Fibroblast of pulmonary artery (primary cell): ENCODE results near the gene PRMT5.
A peak's percentile ranks its signal among the peaks of the same experiment; 100 is the strongest.

Experiments
- DNase-seq: peaks from one replicate; pipeline ENCODE4 v3.0.0-alpha.2; 2010; ENCODE audit warnings: low read depth
- H3K4me3 ChIP-seq: replicated peaks from 2 replicates; pipeline ENCODE4 v1.5.1; 2011; ENCODE audit warnings: low read depth, mild to moderate bottlenecking, control low read depth, low read length, moderate library complexity
- CTCF ChIP-seq: IDR thresholded peaks from 2 replicates; pipeline ENCODE4 v1.5.1; 2011; ENCODE audit warnings: mild to moderate bottlenecking, control low read depth, low read length, inconsistent platforms; ENCODE audit errors: missing control alignments

PRMT5 gene

GRCh38 chr14:22875748-22876319 lies 53.3 kb downstream of the PRMT5 start:
- no peak for DNase-seq
- H3K4me3 ChIP-seq = no peak overlapping the region
- TF ChIP-seq CTCF = no peak

DNA sequence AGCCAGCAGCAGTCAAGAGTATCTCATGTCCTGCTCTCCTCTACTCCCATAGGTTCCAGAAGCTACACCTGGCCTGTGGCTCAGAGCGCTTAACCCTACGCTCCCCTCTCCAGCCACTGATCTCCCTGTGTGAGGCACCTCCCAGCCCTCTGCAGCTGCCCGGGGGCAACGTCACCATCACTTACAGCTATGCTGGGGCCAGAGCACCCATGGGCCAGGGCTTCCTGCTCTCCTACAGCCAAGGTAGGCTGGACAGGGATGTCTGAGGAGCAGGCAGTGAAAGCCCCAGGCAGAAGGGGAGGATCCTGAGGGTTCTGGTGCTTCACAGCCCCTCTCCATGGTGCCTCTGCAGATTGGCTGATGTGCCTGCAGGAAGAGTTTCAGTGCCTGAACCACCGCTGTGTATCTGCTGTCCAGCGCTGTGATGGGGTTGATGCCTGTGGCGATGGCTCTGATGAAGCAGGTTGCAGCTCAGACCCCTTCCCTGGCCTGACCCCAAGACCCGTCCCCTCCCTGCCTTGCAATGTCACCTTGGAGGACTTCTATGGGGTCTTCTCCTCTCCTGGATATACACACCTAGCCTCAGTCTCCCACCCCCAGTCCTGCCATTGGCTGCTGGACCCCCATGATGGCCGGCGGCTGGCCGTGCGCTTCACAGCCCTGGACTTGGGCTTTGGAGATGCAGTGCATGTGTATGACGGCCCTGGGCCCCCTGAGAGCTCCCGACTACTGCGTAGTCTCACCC lies 54.0 kb downstream of the PRMT5 start:
- H3K4me3 ChIP-seq = no peak overlapping the region
- no peak for TF ChIP-seq CTCF
- DNase-seq = no peak

DNA sequence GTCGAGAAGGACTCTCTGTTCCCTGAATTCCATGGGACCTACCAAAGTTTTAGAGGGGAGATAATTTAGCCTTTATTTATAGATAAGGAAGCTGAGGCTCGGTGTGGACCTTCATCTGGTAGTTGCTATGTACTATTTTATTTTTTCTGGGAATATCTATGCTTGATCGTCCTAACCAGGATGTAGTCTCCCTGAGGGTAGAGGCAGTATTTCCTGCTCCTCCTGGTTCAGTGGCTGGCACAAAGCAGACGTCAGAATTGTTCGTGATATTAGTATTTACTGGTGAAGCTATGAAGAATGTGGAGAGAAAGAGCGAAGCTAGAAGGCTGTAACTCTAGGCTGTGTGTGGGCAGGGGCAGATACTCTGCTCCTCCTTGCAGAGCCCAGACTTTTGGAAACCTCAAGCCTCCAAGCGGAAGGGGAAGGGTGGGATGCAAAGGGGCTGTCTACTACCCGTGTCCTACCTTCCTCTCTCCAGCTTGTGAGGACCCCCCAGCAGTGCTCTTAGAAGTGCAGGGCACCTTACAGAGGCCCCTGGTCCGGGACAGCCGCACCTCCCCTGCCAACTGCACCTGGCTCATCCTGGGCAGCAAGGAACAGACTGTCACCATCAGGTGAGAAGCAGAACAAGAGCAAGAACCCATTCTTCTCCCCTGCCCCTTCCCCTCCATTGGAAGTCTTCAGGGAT lies 56.2 kb downstream of the PRMT5 start:
- no peak for TF ChIP-seq CTCF
- peak overlapping the region; percentile 86 for H3K4me3 ChIP-seq

DNA sequence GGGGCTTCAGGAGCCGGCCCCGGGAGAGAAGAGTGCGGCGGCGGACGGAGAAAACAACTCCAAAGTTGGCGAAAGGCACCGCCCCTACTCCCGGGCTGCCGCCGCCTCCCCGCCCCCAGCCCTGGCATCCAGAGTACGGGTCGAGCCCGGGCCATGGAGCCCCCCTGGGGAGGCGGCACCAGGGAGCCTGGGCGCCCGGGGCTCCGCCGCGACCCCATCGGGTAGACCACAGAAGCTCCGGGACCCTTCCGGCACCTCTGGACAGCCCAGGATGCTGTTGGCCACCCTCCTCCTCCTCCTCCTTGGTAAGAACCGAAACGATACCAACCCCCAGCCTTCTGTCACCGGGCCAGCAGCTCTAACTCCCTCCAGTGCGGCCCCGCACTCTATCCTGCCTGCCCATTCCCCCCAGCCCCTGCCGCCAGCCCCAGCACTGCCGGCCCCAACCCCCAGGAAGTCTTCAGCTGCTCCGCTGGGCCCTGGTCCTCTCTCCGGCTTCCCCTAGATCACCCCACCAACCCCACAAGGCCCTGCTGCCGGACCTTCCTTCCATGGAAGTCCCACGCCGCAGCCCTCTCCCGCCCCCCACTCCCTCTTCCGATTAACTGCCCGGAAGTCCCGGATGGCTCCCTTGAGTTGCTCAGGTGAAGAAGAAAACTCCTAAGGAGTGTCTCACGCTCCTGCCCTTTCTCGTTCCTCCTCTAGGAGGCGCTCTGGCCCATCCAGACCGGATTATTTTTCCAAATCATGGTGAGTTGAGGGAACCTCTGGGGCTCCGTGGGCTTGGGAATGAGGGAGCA lies 56.9 kb downstream of the PRMT5 start:
- DNase-seq = peak; percentile 84
- H3K4me3 ChIP-seq = peak overlapping the region; percentile 86
- TF ChIP-seq CTCF = peak; percentile 98

More for the DNA sequence above, 56.2 kb downstream of the PRMT5 start:
- DNase-seq = peak; percentile 21

GRCh38 chr14:22871224-22872032 lies 57.7 kb downstream of the PRMT5 start, which contains the start of gene LRP10:
LRP10 (plus strand) TSS chr14:22871740; CDS start chr14:22872304, 564 bp downstream.
- peak; percentile 86 for DNase-seq
- H3K4me3 ChIP-seq = peak within 1 kb of the TSS; percentile 86
- no peak for TF ChIP-seq CTCF

- TF ChIP-seq CTCF = no peak
- H3K4me3 ChIP-seq = peak overlapping the region; percentile 86
- DNase-seq = no peak
Observed at GRCh38 chr14:22870811-22871223, 58.4 kb downstream of the PRMT5 start.
